ENCODE results near the gene KTI12. TPM values are rescaled to one million over a fixed set of nuclear protein-coding genes. Genes with fewer than 3 reads are reported as not detected.
A peak's percentile ranks its signal among the peaks of the same experiment; 100 is the strongest.

KTI12 gene
- total and polyA plus RNA-seq, 4 donors = 4.1 to 7.7 (median 5.8) TPM

DNA sequence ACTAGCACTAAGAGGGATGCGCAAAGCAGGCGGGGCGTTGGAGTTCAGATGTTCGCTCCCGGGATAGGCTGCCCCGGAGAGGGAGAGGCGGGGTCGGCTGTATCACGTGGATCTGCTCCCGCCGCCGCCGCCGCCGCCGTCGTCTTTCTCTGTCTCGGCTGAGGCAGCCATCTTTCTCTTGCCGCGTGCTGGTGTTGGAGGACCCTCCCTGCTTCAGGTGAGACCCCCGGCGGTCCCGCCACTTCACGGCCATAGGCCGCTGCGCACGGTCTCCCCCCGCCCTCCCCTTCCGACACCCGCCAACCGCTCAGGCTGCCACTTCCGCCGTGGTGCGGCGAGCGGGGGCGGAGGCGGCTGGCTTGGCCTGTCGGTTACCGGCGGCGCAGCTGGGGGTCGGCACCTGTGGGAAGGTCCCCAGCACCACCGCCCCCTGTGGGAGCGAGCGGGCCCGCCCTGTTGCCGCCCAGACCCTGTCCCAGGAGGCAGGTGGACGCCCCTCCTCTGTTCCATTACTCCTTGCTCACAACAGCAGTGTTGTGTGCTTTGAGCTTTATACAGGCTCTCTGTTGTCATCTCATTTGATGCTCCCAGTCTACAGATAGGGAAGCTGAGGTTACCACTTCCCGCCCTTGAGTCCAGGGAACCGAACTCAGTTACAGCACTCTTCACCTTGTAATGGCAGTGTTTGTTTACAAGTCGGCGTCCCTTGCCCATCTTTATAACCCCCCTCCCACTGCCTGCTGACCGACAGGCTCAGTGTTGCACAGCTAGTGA is 22.7 kb upstream of the KTI12 start, which contains the start of gene BTF3L4 (continued):
- TF ChIP-seq, protein P1, sequence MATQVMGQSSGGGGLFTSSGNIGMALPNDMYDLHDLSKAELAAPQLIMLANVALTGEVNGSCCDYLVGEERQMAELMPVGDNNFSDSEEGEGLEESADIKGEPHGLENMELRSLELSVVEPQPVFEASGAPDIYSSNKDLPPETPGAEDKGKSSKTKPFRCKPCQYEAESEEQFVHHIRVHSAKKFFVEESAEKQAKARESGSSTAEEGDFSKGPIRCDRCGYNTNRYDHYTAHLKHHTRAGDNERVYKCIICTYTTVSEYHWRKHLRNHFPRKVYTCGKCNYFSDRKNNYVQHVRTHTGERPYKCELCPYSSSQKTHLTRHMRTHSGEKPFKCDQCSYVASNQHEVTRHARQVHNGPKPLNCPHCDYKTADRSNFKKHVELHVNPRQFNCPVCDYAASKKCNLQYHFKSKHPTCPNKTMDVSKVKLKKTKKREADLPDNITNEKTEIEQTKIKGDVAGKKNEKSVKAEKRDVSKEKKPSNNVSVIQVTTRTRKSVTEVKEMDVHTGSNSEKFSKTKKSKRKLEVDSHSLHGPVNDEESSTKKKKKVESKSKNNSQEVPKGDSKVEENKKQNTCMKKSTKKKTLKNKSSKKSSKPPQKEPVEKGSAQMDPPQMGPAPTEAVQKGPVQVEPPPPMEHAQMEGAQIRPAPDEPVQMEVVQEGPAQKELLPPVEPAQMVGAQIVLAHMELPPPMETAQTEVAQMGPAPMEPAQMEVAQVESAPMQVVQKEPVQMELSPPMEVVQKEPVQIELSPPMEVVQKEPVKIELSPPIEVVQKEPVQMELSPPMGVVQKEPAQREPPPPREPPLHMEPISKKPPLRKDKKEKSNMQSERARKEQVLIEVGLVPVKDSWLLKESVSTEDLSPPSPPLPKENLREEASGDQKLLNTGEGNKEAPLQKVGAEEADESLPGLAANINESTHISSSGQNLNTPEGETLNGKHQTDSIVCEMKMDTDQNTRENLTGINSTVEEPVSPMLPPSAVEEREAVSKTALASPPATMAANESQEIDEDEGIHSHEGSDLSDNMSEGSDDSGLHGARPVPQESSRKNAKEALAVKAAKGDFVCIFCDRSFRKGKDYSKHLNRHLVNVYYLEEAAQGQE (IDR thresholded peaks at IDR 0.05) = peak; percentile 23
- TF ChIP-seq EGR1 (IDR thresholded peaks at IDR 0.05; ENCODE audit: low read depth in 2 of 2) = peak; percentile 74 to 92
- peak in 1 of 2 donors; percentile 19 for TF ChIP-seq JUND (IDR thresholded peaks at IDR 0.05)
- TF ChIP-seq HNF4G (IDR thresholded peaks at IDR 0.05) = no peak

DNA sequence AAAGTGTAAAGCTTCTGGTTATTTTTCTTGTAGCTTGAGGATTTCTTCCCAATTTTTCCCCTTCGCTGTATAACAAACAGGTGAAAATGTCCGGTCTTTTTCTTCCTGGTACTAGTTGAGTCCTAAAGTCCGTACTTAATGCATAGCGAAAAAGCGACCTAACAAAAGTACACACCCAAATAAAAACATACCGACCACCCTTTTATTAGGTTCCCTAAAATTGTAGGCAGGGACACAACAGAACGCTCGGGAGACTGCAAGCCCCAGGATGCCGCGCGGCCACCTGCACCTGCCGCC is 22.2 kb upstream of the KTI12 start:
- Histone ChIP-seq H3K36me3 (ENCODE audit: control insufficient read depth in 4 of 4, insufficient read depth in 3 of 4, low read depth in 1 of 4, low read length in 3 of 4) (peaks cover under 1 to 10% (median 5%) of the 10 kb centered on the region in 4 donors), H3K4me3 (ENCODE audit: low read depth in 1 of 3, low read length in 3 of 3) (peak overlapping the region; percentile 86 to 94 (median 89)), H3K9ac (ENCODE audit: low read depth in 1 of 2, low read length in 2 of 2) (peak overlapping the region; percentile 72 to 87), H3K9me3 (ENCODE audit: control insufficient read depth in 4 of 4, low read length in 3 of 4) (no peaks in the 10 kb centered on the region), H3K27ac (ENCODE audit: low read depth in 1 of 2, low read length in 2 of 2) (peak overlapping the region; percentile 96 to 98), H3K4me1 (ENCODE audit: control insufficient read depth in 4 of 4, insufficient read depth in 4 of 4, low read length in 3 of 4) (peaks cover 2 to 33% (median 27%) of the 10 kb centered on the region in 4 donors), H3K27me3 (ENCODE audit: control insufficient read depth in 4 of 4, insufficient read depth in 4 of 4, low read length in 3 of 4) (no peaks in the 10 kb centered on the region)
- TF ChIP-seq, protein P2, sequence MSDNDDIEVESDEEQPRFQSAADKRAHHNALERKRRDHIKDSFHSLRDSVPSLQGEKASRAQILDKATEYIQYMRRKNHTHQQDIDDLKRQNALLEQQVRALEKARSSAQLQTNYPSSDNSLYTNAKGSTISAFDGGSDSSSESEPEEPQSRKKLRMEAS (IDR thresholded peaks at IDR 0.05) = peak; percentile 65
- TF ChIP-seq RXRA (IDR thresholded peaks at IDR 0.05) = peak; percentile 33 to 59
- no peak for TF ChIP-seq GABPA (IDR thresholded peaks at IDR 0.05 in 1 of 2, conservative IDR thresholded peaks at IDR 0.05 in 1 of 2)
- peak; percentile 11 for TF ChIP-seq NR2F2 (IDR thresholded peaks at IDR 0.05)
- under 1% methylated on average over 12 of the region's 12 CpGs for WGBS
- no peak for DNase-seq (ENCODE audit: low spot score)

DNA sequence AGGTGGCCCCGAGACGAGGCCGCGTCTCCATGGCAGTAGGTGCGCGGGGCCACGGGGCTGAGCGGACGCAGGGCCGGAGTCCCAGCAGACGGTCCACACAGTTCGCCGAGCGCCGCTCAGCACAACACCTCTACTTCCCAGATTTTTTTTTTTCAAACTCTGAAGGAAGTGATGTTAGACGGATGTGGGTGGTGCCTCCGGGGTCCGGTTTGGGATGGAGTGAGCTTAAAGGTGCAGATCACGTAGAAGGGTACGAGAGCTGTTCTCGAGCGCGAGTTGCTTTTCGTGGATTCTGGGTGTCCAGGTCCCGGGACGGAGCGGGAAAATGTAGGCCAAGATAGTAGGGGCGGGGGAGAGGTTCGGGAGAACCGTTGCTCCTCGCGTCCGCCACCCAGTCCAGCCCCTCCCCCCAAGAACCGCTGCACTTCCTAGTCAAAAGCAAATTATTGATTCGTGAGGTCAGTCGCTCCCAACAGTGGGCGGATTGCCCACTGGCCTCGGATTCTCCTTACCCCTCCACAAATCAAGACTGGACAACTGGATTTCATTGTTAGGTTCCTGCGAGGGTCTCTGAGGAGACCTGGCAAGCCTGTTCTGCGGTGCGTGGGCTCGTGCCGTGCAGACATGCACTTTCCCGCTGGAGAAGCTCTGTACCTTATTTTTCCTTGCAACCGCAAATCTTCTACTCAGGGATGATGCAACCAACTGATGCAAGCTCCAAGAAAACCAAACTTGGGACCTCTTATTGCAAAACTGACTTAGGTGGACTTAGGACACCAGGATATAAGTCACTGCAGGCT is 21.7 kb upstream of the KTI12 start, which contains the start of gene TXNDC12:
Gene TXNDC12, minus strand, starts transcription at position 126 of the 800 bp plus-strand sequence. Its CDS starts 95 bp downstream, at position 31.
- H3K36me3 ChIP-seq (ENCODE audit: control insufficient read depth in 4 of 4, insufficient read depth in 3 of 4, low read depth in 1 of 4, low read length in 3 of 4) = peaks cover 0 to 5% (median under 1%) of the 10 kb centered on the region in 4 donors
- H3K4me3 ChIP-seq (ENCODE audit: low read depth in 1 of 3, low read length in 3 of 3) = peak within 1 kb of the TSS; percentile 86 to 94 (median 89)
- H3K27me3 ChIP-seq (ENCODE audit: control insufficient read depth in 4 of 4, insufficient read depth in 4 of 4, low read length in 3 of 4) = no peaks in the 10 kb centered on the region
- peaks cover 2 to 33% (median 27%) of the 10 kb centered on the region in 4 donors for H3K4me1 ChIP-seq (ENCODE audit: control insufficient read depth in 4 of 4, insufficient read depth in 4 of 4, low read length in 3 of 4)
- WGBS = under 1% methylated on average over 45 of the region's 45 CpGs
- H3K9ac ChIP-seq (ENCODE audit: low read depth in 1 of 2, low read length in 2 of 2) = peak within 1 kb of the TSS; percentile 72 to 95
- no peaks in the 10 kb centered on the region for H3K9me3 ChIP-seq (ENCODE audit: control insufficient read depth in 4 of 4, low read length in 3 of 4)
- H3K27ac ChIP-seq (ENCODE audit: low read depth in 1 of 2, low read length in 2 of 2) = peak within 1 kb of the TSS; percentile 96 to 98
- DNase-seq (ENCODE audit: low spot score) = peak; percentile 71
- TF ChIP-seq JUND (IDR thresholded peaks at IDR 0.05) (peak; percentile 55 to 57), NR2F2 (IDR thresholded peaks at IDR 0.05) (no peak), HNF4G (IDR thresholded peaks at IDR 0.05) (peak; percentile 41), GABPA (IDR thresholded peaks at IDR 0.05 in 1 of 2, conservative IDR thresholded peaks at IDR 0.05 in 1 of 2) (peak; percentile 75 to 92), SP1 (IDR thresholded peaks at IDR 0.05) (peak; percentile 55), HNF4A (conservative IDR thresholded peaks at IDR 0.05) (peak; percentile 75 to 83), FOXA1 (IDR thresholded peaks at IDR 0.05) (no peak), EGR1 (IDR thresholded peaks at IDR 0.05; ENCODE audit: low read depth in 2 of 2) (peak; percentile 9 to 60), YY1 (IDR thresholded peaks at IDR 0.05) (peak; percentile 67), TAF1 (conservative IDR thresholded peaks at IDR 0.05) (no peak), FOXA2 (IDR thresholded peaks at IDR 0.05) (no peak), RAD21 (IDR thresholded peaks at IDR 0.05) (peak in 1 of 2 donors; percentile 38), RXRA (IDR thresholded peaks at IDR 0.05) (peak; percentile 33 to 49)
- TF ChIP-seq, protein P3, sequence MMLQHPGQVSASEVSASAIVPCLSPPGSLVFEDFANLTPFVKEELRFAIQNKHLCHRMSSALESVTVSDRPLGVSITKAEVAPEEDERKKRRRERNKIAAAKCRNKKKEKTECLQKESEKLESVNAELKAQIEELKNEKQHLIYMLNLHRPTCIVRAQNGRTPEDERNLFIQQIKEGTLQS (IDR thresholded peaks at IDR 0.05) = peak; percentile 91
- TF ChIP-seq, protein P4, sequence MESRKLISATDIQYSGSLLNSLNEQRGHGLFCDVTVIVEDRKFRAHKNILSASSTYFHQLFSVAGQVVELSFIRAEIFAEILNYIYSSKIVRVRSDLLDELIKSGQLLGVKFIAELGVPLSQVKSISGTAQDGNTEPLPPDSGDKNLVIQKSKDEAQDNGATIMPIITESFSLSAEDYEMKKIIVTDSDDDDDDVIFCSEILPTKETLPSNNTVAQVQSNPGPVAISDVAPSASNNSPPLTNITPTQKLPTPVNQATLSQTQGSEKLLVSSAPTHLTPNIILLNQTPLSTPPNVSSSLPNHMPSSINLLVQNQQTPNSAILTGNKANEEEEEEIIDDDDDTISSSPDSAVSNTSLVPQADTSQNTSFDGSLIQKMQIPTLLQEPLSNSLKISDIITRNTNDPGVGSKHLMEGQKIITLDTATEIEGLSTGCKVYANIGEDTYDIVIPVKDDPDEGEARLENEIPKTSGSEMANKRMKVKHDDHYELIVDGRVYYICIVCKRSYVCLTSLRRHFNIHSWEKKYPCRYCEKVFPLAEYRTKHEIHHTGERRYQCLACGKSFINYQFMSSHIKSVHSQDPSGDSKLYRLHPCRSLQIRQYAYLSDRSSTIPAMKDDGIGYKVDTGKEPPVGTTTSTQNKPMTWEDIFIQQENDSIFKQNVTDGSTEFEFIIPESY (IDR thresholded peaks at IDR 0.05) = peak; percentile 51
- TF ChIP-seq, protein P2 (IDR thresholded peaks at IDR 0.05) = peak; percentile 45
- TF ChIP-seq, protein P1 (IDR thresholded peaks at IDR 0.05) = peak; percentile 68

All from liver (tissue), 9 donors.